Chondrocyte (in vitro differentiated cells): ENCODE data around the gene ABLIM3. TPM values are rescaled to one million over a fixed set of nuclear protein-coding genes. Genes with fewer than 3 reads are reported as not detected.

Experiments used
- DNase-seq: peaks from one replicate; pipeline ENCODE4 v3.0.0; 2021; ENCODE audit warnings: mixed read lengths, low spot score
- H3K27ac Mint-ChIP-seq: one replicate; pipeline ENCODE4 v1.8.0; 2021; ENCODE audit warnings: mild to moderate bottlenecking, moderate library complexity, mixed read lengths; ENCODE audit not compliant: unreplicated experiment
- H3K27me3 Mint-ChIP-seq: 2 replicates; pipeline ENCODE4 v1.8.0; 2021; ENCODE audit warnings: low read depth, mixed read lengths
- H3K36me3 Mint-ChIP-seq: 2 replicates; pipeline ENCODE4 v1.8.0; 2021; ENCODE audit warnings: low read depth, mixed read lengths
- H3K4me1 Mint-ChIP-seq: 2 replicates; pipeline ENCODE4 v1.8.0; 2021; ENCODE audit warnings: low read depth, mild to moderate bottlenecking, mixed read lengths
- H3K4me3 Mint-ChIP-seq: one replicate; pipeline ENCODE4 v1.8.0; 2021; ENCODE audit warnings: mild to moderate bottlenecking, moderate library complexity, mixed read lengths; ENCODE audit not compliant: unreplicated experiment
- H3K9me3 Mint-ChIP-seq: 2 replicates; pipeline ENCODE4 v1.8.0; 2021; ENCODE audit warnings: low read depth, mixed read lengths
- total RNA-seq: library from RNA; stranded (reverse); gene quantifications from 3 replicates; pipeline ENCODE4 v1.2.1, GENCODE V29; 2021
- TF ChIP-seq, protein P1 (sequence below): fragments of 200-600 bp; sonication (generic); IDR thresholded peaks from 2 replicates; pipeline ENCODE4 v1.5.0; 2021; ENCODE audit warnings: antibody characterized with exemption, mild to moderate bottlenecking, moderate library complexity

Gene ABLIM3
- total RNA-seq, 1 donor from 2014 or later, result 15.4 TPM

DNA sequence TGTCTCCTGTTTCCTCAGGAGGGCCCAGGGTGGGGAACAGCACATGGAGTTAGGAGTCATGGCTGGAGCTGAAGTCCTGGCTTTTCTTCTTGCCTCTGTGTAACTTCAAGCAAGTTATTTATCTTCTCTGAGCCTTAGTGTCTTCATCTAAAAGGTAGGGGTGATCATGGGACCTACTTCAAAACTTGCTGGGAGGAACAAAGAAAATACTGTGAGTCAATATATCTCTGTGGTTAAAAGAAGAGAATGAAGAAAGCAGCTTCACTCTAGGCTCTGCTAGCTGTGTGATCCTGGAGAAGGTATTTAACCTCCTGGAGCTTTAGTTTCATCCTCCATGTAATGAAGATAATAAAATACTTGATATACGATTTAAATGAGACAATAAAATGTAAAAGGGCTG lies 156.9 kb downstream of the ABLIM3 start:
- peaks cover 5% of the 10 kb centered on the region for H3K27me3 Mint-ChIP-seq
- no peak overlapping the region for H3K4me3 Mint-ChIP-seq
- no peak overlapping the region for H3K27ac Mint-ChIP-seq
- H3K9me3 Mint-ChIP-seq, result no peaks in the 10 kb centered on the region
- TF ChIP-seq, protein P1, sequence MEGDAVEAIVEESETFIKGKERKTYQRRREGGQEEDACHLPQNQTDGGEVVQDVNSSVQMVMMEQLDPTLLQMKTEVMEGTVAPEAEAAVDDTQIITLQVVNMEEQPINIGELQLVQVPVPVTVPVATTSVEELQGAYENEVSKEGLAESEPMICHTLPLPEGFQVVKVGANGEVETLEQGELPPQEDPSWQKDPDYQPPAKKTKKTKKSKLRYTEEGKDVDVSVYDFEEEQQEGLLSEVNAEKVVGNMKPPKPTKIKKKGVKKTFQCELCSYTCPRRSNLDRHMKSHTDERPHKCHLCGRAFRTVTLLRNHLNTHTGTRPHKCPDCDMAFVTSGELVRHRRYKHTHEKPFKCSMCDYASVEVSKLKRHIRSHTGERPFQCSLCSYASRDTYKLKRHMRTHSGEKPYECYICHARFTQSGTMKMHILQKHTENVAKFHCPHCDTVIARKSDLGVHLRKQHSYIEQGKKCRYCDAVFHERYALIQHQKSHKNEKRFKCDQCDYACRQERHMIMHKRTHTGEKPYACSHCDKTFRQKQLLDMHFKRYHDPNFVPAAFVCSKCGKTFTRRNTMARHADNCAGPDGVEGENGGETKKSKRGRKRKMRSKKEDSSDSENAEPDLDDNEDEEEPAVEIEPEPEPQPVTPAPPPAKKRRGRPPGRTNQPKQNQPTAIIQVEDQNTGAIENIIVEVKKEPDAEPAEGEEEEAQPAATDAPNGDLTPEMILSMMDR, result no peak
- DNase-seq, result no peak
- no peaks in the 10 kb centered on the region for H3K4me1 Mint-ChIP-seq
- H3K36me3 Mint-ChIP-seq, result no peaks in the 10 kb centered on the region

DNA sequence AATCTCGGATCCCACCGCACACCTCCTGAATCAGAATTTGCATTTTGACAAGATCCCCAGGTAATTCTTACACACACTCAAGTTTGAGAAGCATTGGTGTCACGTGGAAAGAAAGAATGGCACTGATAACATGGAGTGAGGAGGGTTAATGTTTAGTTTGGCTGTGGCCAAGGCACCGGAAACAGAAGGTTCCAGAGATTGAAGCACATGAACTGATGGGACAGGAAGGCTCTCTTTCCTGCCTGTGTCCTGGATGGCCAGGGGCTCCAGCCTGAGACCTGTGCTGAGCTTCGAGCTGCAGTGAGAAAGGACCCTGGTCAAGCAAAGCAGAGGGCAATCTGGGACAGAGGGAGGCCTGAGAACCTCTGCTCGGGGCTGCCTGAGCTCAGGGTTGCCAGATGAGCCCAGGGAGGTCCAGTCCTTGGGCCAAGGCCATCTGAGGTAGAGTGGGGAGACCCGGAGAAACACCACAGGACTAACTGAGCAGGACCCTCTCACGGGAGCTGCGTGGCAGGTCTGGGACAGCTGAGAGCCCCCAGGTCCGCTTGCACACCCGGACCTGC lies 157.6 kb downstream of the ABLIM3 start:
- H3K4me3 Mint-ChIP-seq, result no peak overlapping the region
- H3K27ac Mint-ChIP-seq, result no peak overlapping the region
- no peaks in the 10 kb centered on the region for H3K9me3 Mint-ChIP-seq
- H3K36me3 Mint-ChIP-seq, result no peaks in the 10 kb centered on the region
- no peak for DNase-seq
- no peaks in the 10 kb centered on the region for H3K4me1 Mint-ChIP-seq
- TF ChIP-seq, protein P1, result no peak
- peaks cover 5% of the 10 kb centered on the region for H3K27me3 Mint-ChIP-seq

DNA sequence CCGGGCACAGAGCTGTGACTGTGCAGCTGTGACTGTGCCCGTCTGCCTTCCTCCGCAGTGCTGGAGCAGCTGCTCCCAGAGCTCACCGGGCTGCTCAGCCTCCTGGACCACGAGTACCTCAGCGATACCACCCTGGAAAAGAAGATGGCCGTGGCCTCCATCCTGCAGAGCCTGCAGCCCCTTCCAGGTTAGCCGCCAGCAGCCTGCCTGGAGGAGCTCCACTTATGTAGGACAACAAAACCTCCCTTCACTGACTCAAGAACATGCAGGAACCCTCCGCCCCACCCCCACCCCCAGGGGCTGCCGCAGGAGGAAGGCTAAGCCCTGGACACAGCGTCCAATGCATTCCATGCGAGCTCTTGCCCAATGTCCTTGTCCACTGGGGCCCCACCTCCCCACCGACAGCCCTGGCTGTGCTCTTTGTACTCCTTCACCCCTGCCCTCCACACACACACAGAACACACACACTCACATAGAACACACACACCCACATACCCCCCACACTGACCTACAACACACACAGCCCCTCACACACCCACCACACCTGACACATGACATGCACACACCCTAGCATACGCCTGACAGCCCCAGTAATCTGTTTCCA lies 158.3 kb downstream of the ABLIM3 start:
- TF ChIP-seq, protein P1, result no peak
- Mint-ChIP-seq H3K4me1 (no peaks in the 10 kb centered on the region), H3K27ac (no peak overlapping the region), H3K36me3 (no peaks in the 10 kb centered on the region), H3K4me3 (no peak overlapping the region), H3K27me3 (peaks cover 5% of the 10 kb centered on the region), H3K9me3 (no peaks in the 10 kb centered on the region)
- DNase-seq, result no peak

DNA sequence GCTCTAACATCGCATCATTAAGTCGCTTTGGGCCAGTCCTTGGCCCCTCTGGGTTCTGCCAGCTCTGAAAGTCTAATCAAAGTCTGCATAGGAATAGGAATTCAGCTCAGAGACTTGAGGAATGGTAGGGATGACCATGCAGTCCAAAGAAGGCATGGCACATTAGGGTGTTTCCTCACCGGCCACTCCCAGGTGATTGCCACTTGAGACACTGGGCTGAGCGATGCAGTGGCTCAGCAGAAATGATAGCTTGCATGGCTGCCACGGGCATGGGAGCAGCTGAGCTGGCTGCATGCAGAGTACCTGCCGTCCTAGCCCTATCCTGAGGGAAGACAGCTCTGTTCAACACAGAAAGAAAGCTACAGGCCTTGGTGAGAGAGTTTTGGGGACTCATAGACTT lies 159.1 kb downstream of the ABLIM3 start:
- Mint-ChIP-seq H3K36me3 (no peaks in the 10 kb centered on the region), H3K27me3 (no peaks in the 10 kb centered on the region), H3K27ac (no peak overlapping the region), H3K4me3 (no peak overlapping the region), H3K4me1 (no peaks in the 10 kb centered on the region), H3K9me3 (no peaks in the 10 kb centered on the region)
- TF ChIP-seq, protein P1, result no peak
- no peak for DNase-seq

DNA sequence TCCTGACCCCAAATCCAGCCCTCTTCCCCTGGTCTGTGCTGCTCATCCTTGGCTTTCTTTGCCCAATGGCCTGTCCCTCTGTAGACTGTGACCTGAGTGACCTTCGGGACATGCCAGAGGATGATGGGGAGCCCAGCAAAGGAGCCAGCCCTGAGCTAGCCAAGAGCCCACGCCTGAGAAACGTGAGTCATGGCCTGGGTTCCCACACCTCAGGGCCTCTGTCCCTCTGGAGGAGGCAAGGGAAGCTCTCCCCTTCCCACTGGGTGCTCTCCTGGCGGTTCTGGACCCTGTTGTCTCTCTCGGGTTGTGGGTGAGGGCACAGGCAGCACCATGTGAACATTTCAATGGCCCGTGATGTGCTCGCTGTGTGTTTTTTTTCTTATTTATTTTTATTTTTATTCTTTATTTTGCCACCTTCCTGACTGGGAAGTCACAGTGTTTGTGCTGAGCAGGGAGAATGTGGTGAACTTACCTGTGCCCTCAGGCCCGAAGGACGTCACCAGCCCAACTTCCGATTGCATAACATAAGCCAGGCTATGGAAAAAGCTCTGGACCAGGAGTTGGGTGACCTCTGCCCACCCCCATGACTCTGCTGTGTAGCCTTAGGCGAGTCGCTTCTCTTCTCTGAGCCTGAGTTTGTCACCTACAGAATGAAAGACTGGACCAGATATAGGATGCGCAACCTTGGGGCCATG lies 159.9 kb downstream of the ABLIM3 start:
- TF ChIP-seq, protein P1, result no peak
- no peak overlapping the region for H3K27ac Mint-ChIP-seq
- H3K9me3 Mint-ChIP-seq, result no peaks in the 10 kb centered on the region
- no peaks in the 10 kb centered on the region for H3K36me3 Mint-ChIP-seq
- no peak overlapping the region for H3K4me3 Mint-ChIP-seq
- no peaks in the 10 kb centered on the region for H3K27me3 Mint-ChIP-seq
- no peak for DNase-seq
- no peaks in the 10 kb centered on the region for H3K4me1 Mint-ChIP-seq
